ENCODE data around the gene STX18. TPM values are rescaled to one million over a fixed set of nuclear protein-coding genes. Genes with fewer than 3 reads are reported as not detected.

Gene STX18
- total and polyA plus RNA-seq, 2 donors (not counting 3 experiments of a cell fraction or from before 2014, with no cell fraction given) = 30.7 to 31.2 TPM

DNA sequence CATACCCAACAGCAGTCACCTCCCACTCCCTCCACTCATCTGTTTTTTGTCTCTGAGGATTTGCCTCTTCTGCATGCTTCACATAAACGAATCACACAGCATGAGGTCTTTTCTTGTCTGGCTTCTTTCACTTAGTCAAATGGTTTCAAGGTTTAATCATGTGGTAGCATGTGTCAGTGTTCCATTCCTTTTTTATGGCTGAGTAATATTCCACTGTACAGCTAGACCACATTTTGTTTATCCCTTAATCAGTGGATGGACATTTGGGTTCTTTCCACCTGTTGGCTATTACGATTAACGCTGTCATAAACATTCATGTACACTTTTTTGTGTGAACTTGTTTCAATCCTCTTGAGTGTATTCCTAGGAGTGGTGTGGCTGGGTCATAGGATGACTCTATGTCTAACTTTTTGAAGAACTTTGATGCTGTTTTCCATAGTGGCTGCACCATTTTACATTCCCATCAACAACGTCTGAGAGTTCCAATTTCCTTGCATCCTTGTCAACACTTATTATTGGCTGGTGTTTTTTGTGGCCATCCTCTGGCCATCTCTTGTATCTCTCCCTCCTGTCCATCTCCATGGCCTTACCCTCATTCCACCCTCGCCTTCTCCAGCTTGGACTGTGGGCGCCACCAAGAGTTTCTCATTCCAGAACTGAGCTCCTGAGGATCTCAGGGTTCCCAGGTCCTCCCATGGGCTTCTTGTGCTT is 167.3 kb downstream of the STX18 start:
- H3K4me3 ChIP-seq (replicated peaks in 1 of 3; ENCODE audit: insufficient read depth in 1 of 3, low read depth in 1 of 3, low read length in 3 of 3) = no peak overlapping the region
- no peak overlapping the region for H3K4me2 ChIP-seq (ENCODE audit: insufficient read depth, low read length)
- H3K4me1 ChIP-seq (ENCODE audit: control insufficient read depth, extremely low read depth, insufficient read depth, low read length) = no peaks in the 10 kb centered on the region
- POLR2A ChIA-PET = no interaction called here
- DNase-seq (ENCODE audit: low read depth, low spot score) (no peak), FAIRE-seq (no peak)
- TF ChIP-seq FOS (IDR thresholded peaks at IDR 0.05; ENCODE audit: borderline replicate concordance, insufficient read depth, low read length) (no peak), POLR2AphosphoS5 (IDR thresholded peaks at IDR 0.05; ENCODE audit: insufficient read depth, low read depth, low read length) (no peak), GATA2 (IDR thresholded peaks at IDR 0.05; ENCODE audit: insufficient read depth, insufficient read length, low read depth, low read length) (no peak), JUN (IDR thresholded peaks at IDR 0.05; ENCODE audit: borderline replicate concordance, insufficient read depth, insufficient read length, low read depth) (no peak), MYC (IDR thresholded peaks at IDR 0.05; ENCODE audit: low read depth, low read length) (no peak), EZH2 (IDR thresholded peaks at IDR 0.05; ENCODE audit: borderline replicate concordance, low read depth, low read length, severe bottlenecking) (no peak), POLR2A (IDR thresholded peaks at IDR 0.05; ENCODE audit: low read depth, low read length) (no peak)
- TF ChIP-seq, protein P1, sequence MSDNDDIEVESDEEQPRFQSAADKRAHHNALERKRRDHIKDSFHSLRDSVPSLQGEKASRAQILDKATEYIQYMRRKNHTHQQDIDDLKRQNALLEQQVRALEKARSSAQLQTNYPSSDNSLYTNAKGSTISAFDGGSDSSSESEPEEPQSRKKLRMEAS (IDR thresholded peaks at IDR 0.05; ENCODE audit: insufficient read depth, insufficient read length) = no peak
- TF ChIP-seq, protein P2, sequence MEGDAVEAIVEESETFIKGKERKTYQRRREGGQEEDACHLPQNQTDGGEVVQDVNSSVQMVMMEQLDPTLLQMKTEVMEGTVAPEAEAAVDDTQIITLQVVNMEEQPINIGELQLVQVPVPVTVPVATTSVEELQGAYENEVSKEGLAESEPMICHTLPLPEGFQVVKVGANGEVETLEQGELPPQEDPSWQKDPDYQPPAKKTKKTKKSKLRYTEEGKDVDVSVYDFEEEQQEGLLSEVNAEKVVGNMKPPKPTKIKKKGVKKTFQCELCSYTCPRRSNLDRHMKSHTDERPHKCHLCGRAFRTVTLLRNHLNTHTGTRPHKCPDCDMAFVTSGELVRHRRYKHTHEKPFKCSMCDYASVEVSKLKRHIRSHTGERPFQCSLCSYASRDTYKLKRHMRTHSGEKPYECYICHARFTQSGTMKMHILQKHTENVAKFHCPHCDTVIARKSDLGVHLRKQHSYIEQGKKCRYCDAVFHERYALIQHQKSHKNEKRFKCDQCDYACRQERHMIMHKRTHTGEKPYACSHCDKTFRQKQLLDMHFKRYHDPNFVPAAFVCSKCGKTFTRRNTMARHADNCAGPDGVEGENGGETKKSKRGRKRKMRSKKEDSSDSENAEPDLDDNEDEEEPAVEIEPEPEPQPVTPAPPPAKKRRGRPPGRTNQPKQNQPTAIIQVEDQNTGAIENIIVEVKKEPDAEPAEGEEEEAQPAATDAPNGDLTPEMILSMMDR (IDR thresholded peaks at IDR 0.05; ENCODE audit: extremely low read depth in 1 of 2, insufficient read depth in 1 of 2, low read depth in 1 of 2, low read length in 2 of 2) = no peak
- intact Hi-C loops (cut with micrococcal nuclease) = no loop called here
- H3K27me3 ChIP-seq (ENCODE audit: control insufficient read depth in 2 of 2, insufficient read depth in 2 of 2, low read length in 2 of 2) = no peaks in the 10 kb centered on the region
- H3K9me3 ChIP-seq (replicated peaks; ENCODE audit: control insufficient read depth, insufficient read depth, low read length) = no peaks in the 10 kb centered on the region
- no peaks in the 10 kb centered on the region for H3K9me1 ChIP-seq (replicated peaks; ENCODE audit: control insufficient read depth, extremely low read depth, insufficient read depth, low read length)
- H3K36me3 ChIP-seq (ENCODE audit: control insufficient read depth in 2 of 2, extremely low read depth in 1 of 2, insufficient read depth in 2 of 2, low read length in 2 of 2) = no peaks in the 10 kb centered on the region
- no TSS peak for BruUV-seq (replicated peaks)
- H4K20me1 ChIP-seq (replicated peaks; ENCODE audit: control insufficient read depth, extremely low read depth, insufficient read depth, low read length) = no peaks in the 10 kb centered on the region
- CTCF ChIA-PET = no interaction called here
- H3K27ac ChIP-seq (ENCODE audit: insufficient read depth, low read depth, low read length) = no peak overlapping the region
- dilution Hi-C loops (cut with MboI; ENCODE audit: extremely low pct_ligation_motif_present, low sequenced_read_pairs) = no loop called here
- no peaks in the 10 kb centered on the region for H3K79me2 ChIP-seq (ENCODE audit: control insufficient read depth, insufficient read depth, low read length)
- H3K9ac ChIP-seq (replicated peaks; ENCODE audit: extremely low read depth, insufficient read depth, low read length) = no peak overlapping the region
- no peak overlapping the region for H2AFZ ChIP-seq (ENCODE audit: low read depth, low read length)

Other genes starting within 250 kb of the STX18 start
- gene NSG1, start 154.9 kb downstream of the STX18 start, total RNA-seq = 1.0 and 2.0 TPM in 2 replicates
- gene NSG1, start 154.9 kb downstream of the STX18 start, polyA plus RNA-seq = 2.9 and 3.3 TPM in 2 replicates